Mesothelial cell of epicardium (in vitro differentiated cells): ENCODE results near the gene CEND1. TPM values are rescaled to one million over a fixed set of nuclear protein-coding genes. Genes with fewer than 3 reads are reported as not detected.

Source experiments
- DNase-seq, 2 experiments: peaks; one replicate each; pipeline ENCODE4 v3.0.0; 2021; ENCODE audit warnings: low spot score in 2 of 2; ENCODE audit not compliant: unreplicated experiment in 2 of 2
- H3K27ac Mint-ChIP-seq: 2 replicates; pipeline ENCODE4 v1.8.0; 2021; ENCODE audit warnings: mixed read lengths
- H3K27me3 Mint-ChIP-seq: 2 replicates; pipeline ENCODE4 v1.8.0; 2021; ENCODE audit warnings: low read depth, mixed read lengths
- H3K36me3 Mint-ChIP-seq: 2 replicates; pipeline ENCODE4 v1.8.0; 2021; ENCODE audit warnings: mixed read lengths
- H3K4me1 Mint-ChIP-seq: 2 replicates; pipeline ENCODE4 v1.8.0; 2021; ENCODE audit warnings: mixed read lengths
- H3K4me3 Mint-ChIP-seq: 2 replicates; pipeline ENCODE4 v1.8.0; 2021; ENCODE audit warnings: mild to moderate bottlenecking, moderate library complexity, mixed read lengths
- H3K9me3 Mint-ChIP-seq: 2 replicates; pipeline ENCODE4 v1.8.0; 2021; ENCODE audit warnings: mixed read lengths
- total RNA-seq: library from RNA; stranded (reverse); gene quantifications from 3 replicates; pipeline ENCODE4 v1.2.1, GENCODE V29; 2021
- TF ChIP-seq, protein P1 (sequence below): fragments of 200-600 bp; sonication (generic); IDR thresholded peaks from one replicate; pipeline ENCODE4 v1.5.0; 2021; ENCODE audit warnings: antibody characterized with exemption; ENCODE audit not compliant: unreplicated experiment

CEND1 gene
- total RNA-seq, 1 donor from 2014 or later = not detected

- Mint-ChIP-seq H3K4me3 (peak overlapping the region; percentile 50), H3K4me1 (peaks cover 43% of the 10 kb centered on the region), H3K36me3 (peaks cover 5% of the 10 kb centered on the region), H3K27me3 (peaks cover 51% of the 10 kb centered on the region), H3K27ac (no peak overlapping the region), H3K9me3 (no peaks in the 10 kb centered on the region)
- TF ChIP-seq, protein P1, sequence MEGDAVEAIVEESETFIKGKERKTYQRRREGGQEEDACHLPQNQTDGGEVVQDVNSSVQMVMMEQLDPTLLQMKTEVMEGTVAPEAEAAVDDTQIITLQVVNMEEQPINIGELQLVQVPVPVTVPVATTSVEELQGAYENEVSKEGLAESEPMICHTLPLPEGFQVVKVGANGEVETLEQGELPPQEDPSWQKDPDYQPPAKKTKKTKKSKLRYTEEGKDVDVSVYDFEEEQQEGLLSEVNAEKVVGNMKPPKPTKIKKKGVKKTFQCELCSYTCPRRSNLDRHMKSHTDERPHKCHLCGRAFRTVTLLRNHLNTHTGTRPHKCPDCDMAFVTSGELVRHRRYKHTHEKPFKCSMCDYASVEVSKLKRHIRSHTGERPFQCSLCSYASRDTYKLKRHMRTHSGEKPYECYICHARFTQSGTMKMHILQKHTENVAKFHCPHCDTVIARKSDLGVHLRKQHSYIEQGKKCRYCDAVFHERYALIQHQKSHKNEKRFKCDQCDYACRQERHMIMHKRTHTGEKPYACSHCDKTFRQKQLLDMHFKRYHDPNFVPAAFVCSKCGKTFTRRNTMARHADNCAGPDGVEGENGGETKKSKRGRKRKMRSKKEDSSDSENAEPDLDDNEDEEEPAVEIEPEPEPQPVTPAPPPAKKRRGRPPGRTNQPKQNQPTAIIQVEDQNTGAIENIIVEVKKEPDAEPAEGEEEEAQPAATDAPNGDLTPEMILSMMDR = no peak
- DNase-seq = no peak
Observed at GRCh38 chr11:829176-829846, 39.4 kb upstream of the CEND1 start.

- Mint-ChIP-seq H3K4me1 (peaks cover 36% of the 10 kb centered on the region), H3K9me3 (no peaks in the 10 kb centered on the region), H3K36me3 (peaks cover 5% of the 10 kb centered on the region), H3K27me3 (peaks cover 51% of the 10 kb centered on the region), H3K27ac (no peak overlapping the region), H3K4me3 (peak overlapping the region; percentile 68)
- no peak for DNase-seq
- TF ChIP-seq, protein P1 = no peak
Observed at GRCh38 chr11:828506-829175, 38.8 kb upstream of the CEND1 start.

DNA sequence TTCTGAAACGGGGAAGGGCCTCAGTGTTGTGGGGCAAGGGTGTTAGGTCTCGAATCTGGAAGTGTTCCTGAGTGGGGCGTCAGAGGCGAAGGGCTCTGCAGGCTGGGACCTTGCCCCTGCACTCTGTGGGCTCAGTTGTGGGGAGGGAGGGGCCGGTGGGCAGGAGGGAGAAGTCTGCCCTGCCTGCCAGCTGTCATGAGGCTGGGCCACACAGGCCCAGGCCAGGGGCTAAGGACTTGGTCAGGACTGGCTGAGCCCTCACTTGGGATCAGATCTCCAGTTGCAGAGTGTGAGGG, 38.0 kb upstream of the CEND1 start, which contains the start of gene CRACR2B:
TSS of gene CRACR2B (plus strand) at position 23 of the 296 bp plus-strand sequence. CDS start 689 bp downstream, outside the sequence.
- H3K36me3 Mint-ChIP-seq = peaks cover 7% of the 10 kb centered on the region
- H3K9me3 Mint-ChIP-seq = no peaks in the 10 kb centered on the region
- H3K27me3 Mint-ChIP-seq = peaks cover 51% of the 10 kb centered on the region
- TF ChIP-seq, protein P1 = no peak
- H3K4me1 Mint-ChIP-seq = peaks cover 34% of the 10 kb centered on the region
- H3K4me3 Mint-ChIP-seq = peak within 1 kb of the TSS; percentile 68
- no peak within 1 kb of the TSS for H3K27ac Mint-ChIP-seq
- no peak for DNase-seq

DNA sequence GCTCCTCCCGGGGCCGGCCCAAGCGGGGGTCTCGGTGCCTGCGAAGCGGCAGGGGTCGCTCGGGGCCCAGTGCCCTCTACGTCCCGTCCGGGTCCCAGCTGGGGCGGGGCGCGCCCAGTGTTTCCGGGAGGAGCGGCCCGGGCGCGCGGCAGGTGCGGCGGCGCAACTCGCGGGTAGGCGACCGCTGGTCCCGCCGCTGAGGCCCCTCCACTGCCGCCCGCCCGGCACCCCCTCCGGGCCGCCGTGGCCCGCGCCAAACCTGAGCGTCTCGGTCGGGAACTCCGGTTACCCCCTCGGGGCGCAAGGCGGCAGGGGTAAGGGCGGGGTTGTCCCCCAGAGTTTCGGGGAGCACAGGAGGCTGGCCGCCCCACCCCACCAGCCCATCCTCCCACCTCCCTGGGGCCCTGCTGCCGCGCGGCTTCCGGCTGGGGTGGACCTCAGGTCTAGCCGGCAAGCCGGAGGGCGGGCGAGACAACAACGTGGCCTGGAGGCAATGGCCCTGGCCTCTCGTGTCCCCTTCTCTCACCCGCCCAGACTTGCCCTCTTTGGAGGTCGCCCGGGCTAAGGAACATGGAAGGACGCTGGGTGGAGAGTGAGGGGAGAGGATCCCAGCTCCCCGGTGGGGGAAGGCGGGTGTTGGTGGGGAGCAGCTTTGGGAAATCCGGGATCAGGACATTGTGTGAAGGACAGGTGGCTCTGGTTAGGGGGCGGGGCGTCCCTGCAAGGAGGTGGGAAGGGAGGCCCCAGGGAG, 37.4 kb upstream of the CEND1 start:
- Mint-ChIP-seq H3K4me3 (peak overlapping the region; percentile 68), H3K4me1 (peaks cover 33% of the 10 kb centered on the region), H3K9me3 (no peaks in the 10 kb centered on the region), H3K27ac (no peak overlapping the region), H3K36me3 (peaks cover 7% of the 10 kb centered on the region), H3K27me3 (peaks cover 50% of the 10 kb centered on the region)
- TF ChIP-seq, protein P1 = no peak
- DNase-seq = no peak

DNA sequence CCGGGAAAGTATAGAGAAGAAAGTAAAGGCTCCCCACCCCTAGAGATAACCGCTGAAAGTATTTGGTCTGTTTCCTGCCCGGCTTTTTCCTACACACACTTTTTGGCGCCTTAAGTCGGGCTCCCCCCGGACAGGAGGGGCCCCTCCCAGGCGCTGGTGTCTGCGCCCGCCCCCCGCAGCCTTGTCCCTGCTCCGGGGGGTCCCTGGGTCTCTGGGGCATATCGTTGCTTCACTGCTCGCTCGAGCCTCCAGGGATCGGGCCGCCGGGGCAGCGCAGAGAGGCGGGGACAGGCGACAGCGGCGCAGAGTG, 36.9 kb upstream of the CEND1 start:
- peaks cover 45% of the 10 kb centered on the region for H3K27me3 Mint-ChIP-seq
- peaks cover 7% of the 10 kb centered on the region for H3K36me3 Mint-ChIP-seq
- peak overlapping the region; percentile 58 for H3K4me3 Mint-ChIP-seq
- no peak overlapping the region for H3K27ac Mint-ChIP-seq
- no peaks in the 10 kb centered on the region for H3K9me3 Mint-ChIP-seq
- TF ChIP-seq, protein P1 = no peak
- DNase-seq = no peak
- H3K4me1 Mint-ChIP-seq = peaks cover 29% of the 10 kb centered on the region
